Ishikawa (cell line): ENCODE results near the gene HNRNPH2.

Source experiments
- CEBPB ChIP-seq: IDR thresholded peaks from 2 replicates; pipeline ENCODE4 v1.6.1; 2012
- CREB1 ChIP-seq: IDR thresholded peaks from 2 replicates; pipeline ENCODE4 v1.6.1; 2012; ENCODE audit warnings: low read depth
- EGR1 ChIP-seq: IDR thresholded peaks from 2 replicates; pipeline ENCODE4 v1.6.1; 2012
- EP300 ChIP-seq: IDR thresholded peaks from 2 replicates; pipeline ENCODE4 v1.6.1; 2012; ENCODE audit warnings: borderline replicate concordance
- FOXM1 ChIP-seq: IDR thresholded peaks from 2 replicates; pipeline ENCODE4 v1.6.1; 2012; ENCODE audit warnings: low read depth, borderline replicate concordance
- NFIC ChIP-seq: IDR thresholded peaks from 2 replicates; pipeline ENCODE4 v1.6.1; 2012
- RAD21 ChIP-seq: IDR thresholded peaks from 2 replicates; pipeline ENCODE4 v1.6.1; 2012; ENCODE audit warnings: low read depth
- TAF1 ChIP-seq: IDR thresholded peaks from 2 replicates; pipeline ENCODE4 v1.6.1; 2012; ENCODE audit warnings: low read depth, mild to moderate bottlenecking
- TCF12 ChIP-seq: IDR thresholded peaks from 2 replicates; pipeline ENCODE4 v1.6.1; 2012; ENCODE audit warnings: low read depth
- TEAD4 ChIP-seq: IDR thresholded peaks from 2 replicates; pipeline ENCODE4 v1.6.1; 2012
- YY1 ChIP-seq: IDR thresholded peaks from 2 replicates; pipeline ENCODE4 v1.6.1; 2012; ENCODE audit warnings: low read depth
- ZBTB7A ChIP-seq: IDR thresholded peaks from 2 replicates; pipeline ENCODE4 v1.6.1; 2012; ENCODE audit warnings: low read depth
- TF ChIP-seq, protein P1 (sequence below): IDR thresholded peaks from 2 replicates; pipeline ENCODE4 v1.6.1; 2012
- TF ChIP-seq, protein P2 (sequence below): IDR thresholded peaks from 2 replicates; pipeline ENCODE4 v1.6.1; 2012
- TF ChIP-seq, protein P3 (sequence below): IDR thresholded peaks from 2 replicates; pipeline ENCODE4 v1.6.1; 2012; ENCODE audit warnings: low read depth, mild to moderate bottlenecking

Gene HNRNPH2

DNA sequence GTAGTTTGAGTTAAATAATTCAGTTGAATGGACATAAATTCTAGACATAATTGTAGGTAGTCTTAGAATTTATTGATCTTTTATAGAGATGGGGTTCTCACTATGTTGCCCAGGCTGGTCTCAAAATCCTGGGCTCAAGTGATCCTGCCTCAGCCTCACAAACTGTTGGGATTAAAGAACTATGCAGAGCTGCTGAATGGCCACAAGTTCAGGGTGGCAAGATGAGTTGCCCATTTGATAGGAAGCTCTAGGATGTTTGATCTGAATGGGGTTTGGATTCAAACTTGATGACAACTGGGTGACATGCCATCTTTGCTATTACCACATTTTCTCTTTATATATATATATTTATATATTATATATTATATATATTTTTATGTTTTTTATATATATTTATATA, 13.7 kb upstream of the HNRNPH2 start:
- TF ChIP-seq TCF12 = no peak
- TF ChIP-seq EGR1 = no peak
- no peak for TF ChIP-seq NFIC
- TF ChIP-seq RAD21 = no peak
- no peak for TF ChIP-seq EP300
- TF ChIP-seq, protein P1, sequence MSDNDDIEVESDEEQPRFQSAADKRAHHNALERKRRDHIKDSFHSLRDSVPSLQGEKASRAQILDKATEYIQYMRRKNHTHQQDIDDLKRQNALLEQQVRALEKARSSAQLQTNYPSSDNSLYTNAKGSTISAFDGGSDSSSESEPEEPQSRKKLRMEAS = no peak
- TF ChIP-seq, protein P2, sequence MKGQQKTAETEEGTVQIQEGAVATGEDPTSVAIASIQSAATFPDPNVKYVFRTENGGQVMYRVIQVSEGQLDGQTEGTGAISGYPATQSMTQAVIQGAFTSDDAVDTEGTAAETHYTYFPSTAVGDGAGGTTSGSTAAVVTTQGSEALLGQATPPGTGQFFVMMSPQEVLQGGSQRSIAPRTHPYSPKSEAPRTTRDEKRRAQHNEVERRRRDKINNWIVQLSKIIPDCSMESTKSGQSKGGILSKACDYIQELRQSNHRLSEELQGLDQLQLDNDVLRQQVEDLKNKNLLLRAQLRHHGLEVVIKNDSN = no peak
- TF ChIP-seq YY1 = no peak
- TF ChIP-seq TAF1 = no peak
- TF ChIP-seq TEAD4 = no peak
- TF ChIP-seq FOXM1 = no peak
- TF ChIP-seq, protein P3, sequence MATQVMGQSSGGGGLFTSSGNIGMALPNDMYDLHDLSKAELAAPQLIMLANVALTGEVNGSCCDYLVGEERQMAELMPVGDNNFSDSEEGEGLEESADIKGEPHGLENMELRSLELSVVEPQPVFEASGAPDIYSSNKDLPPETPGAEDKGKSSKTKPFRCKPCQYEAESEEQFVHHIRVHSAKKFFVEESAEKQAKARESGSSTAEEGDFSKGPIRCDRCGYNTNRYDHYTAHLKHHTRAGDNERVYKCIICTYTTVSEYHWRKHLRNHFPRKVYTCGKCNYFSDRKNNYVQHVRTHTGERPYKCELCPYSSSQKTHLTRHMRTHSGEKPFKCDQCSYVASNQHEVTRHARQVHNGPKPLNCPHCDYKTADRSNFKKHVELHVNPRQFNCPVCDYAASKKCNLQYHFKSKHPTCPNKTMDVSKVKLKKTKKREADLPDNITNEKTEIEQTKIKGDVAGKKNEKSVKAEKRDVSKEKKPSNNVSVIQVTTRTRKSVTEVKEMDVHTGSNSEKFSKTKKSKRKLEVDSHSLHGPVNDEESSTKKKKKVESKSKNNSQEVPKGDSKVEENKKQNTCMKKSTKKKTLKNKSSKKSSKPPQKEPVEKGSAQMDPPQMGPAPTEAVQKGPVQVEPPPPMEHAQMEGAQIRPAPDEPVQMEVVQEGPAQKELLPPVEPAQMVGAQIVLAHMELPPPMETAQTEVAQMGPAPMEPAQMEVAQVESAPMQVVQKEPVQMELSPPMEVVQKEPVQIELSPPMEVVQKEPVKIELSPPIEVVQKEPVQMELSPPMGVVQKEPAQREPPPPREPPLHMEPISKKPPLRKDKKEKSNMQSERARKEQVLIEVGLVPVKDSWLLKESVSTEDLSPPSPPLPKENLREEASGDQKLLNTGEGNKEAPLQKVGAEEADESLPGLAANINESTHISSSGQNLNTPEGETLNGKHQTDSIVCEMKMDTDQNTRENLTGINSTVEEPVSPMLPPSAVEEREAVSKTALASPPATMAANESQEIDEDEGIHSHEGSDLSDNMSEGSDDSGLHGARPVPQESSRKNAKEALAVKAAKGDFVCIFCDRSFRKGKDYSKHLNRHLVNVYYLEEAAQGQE = no peak
- no peak for TF ChIP-seq CEBPB
- TF ChIP-seq CREB1 = no peak
- no peak for TF ChIP-seq ZBTB7A

DNA sequence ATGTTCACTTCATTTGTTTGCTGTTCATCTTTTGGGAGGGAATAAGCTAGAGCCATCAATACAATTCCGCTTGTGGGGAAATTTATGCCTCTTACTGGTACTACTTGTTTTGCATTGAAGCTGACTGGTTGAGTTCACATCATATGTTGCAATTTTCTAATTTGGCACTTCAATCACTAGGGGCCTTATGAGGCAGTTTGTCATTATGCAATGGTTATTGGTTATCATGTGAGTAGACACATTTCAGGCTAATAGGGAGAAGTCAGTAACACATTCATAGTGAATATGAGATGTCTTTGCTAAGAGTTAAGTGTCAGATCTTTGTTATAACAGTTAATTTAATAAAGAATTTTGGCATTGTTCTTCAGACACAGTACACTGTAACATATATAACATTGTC, 12.2 kb upstream of the HNRNPH2 start:
- TF ChIP-seq TCF12 (no peak), TEAD4 (no peak), CEBPB (no peak), CREB1 (no peak), NFIC (no peak), FOXM1 (no peak), EGR1 (no peak), YY1 (no peak), ZBTB7A (no peak), TAF1 (no peak), EP300 (no peak), RAD21 (no peak)
- TF ChIP-seq, protein P3 = no peak
- TF ChIP-seq, protein P2 = no peak
- TF ChIP-seq, protein P1 = no peak

DNA sequence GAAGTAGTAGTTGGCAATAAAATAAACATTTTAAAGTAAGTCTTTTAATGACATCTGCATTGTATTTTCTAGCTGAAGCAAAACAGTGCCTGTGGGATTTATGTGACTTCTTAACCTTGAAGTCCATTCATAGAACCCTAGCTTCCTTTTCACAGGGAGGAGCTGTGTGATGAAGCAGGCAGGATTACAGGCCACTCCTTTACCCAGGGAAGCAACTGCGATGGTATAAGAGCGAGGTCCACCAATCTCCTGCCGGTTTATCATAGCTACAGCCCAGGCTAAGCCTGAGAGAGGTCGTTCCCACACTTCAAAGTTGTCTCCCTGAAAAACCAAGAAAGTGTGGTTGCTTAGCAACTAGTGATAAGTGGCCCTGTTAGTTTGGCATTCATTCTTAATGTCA, 10.2 kb upstream of the HNRNPH2 start:
- TF ChIP-seq EGR1 (no peak), TAF1 (no peak), TCF12 (no peak), FOXM1 (no peak), EP300 (no peak), TEAD4 (no peak), CEBPB (no peak), CREB1 (no peak), ZBTB7A (no peak), YY1 (no peak), RAD21 (no peak)
- TF ChIP-seq, protein P2 = no peak
- TF ChIP-seq, protein P1 = no peak
- TF ChIP-seq, protein P3 = no peak

DNA sequence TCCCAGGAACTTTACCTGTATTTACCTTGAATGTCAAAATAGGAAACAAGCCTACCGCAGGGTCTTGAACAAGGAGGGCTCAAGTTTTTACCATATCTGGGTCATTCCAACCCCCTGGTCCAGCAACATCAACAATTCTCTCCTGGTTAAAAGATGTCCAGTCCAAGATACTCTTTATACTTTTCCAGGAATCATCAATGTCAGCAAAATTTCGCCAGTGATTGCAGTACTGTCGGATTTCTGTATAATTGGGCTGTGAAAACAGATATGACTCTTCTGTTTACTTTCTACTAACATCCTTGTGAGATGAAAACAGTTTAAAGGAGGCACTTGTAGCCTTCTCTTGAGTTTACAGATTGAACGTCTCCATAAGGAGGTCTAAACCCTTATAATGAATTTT, 9.3 kb upstream of the HNRNPH2 start:
- TF ChIP-seq FOXM1 (no peak), NFIC (no peak), CREB1 (no peak), TAF1 (no peak), EGR1 (no peak), RAD21 (no peak), CEBPB (no peak), EP300 (no peak), YY1 (no peak), TCF12 (no peak), TEAD4 (no peak), ZBTB7A (no peak)
- TF ChIP-seq, protein P1 = no peak
- TF ChIP-seq, protein P2 = no peak
- TF ChIP-seq, protein P3 = no peak
